Measurements from ENCODE around the gene SKOR1.

SKOR1 gene

GRCh38 chr15:67832897-67833709, 7.8 kb downstream of the SKOR1 start:
- DNase-seq, result no peak

- peak; percentile 31 for DNase-seq
Measured at GRCh38 chr15:67833710-67834511, 8.6 kb downstream of the SKOR1 start.

- no peak for DNase-seq
Measured at GRCh38 chr15:67834581-67835296, 9.4 kb downstream of the SKOR1 start.

GRCh38 chr15:67835297-67836133, 10.2 kb downstream of the SKOR1 start:
- DNase-seq, result no peak

GRCh38 chr15:67836134-67836455, 10.8 kb downstream of the SKOR1 start:
- no peak for DNase-seq

- DNase-seq, result peak; percentile 31
Measured at GRCh38 chr15:67836477-67836876, 11.2 kb downstream of the SKOR1 start.

- no peak for DNase-seq
Measured at GRCh38 chr15:67836955-67837354, 11.6 kb downstream of the SKOR1 start.

GRCh38 chr15:67838789-67839332, 13.6 kb downstream of the SKOR1 start:
- DNase-seq, result peak; percentile 46

GRCh38 chr15:67839499-67839928, 14.2 kb downstream of the SKOR1 start:
- DNase-seq, result peak; percentile 49

- DNase-seq, result peak; percentile 88
Measured at GRCh38 chr15:67839929-67840748, 14.8 kb downstream of the SKOR1 start, which contains the start of gene RNU6-1. Gene RNU6-1 (minus strand): TSS chr15:67840045.

- peak; percentile 35 for DNase-seq
Measured at GRCh38 chr15:67840749-67841512, 15.6 kb downstream of the SKOR1 start.

- no peak for DNase-seq
Measured at GRCh38 chr15:67841513-67841762, 16.1 kb downstream of the SKOR1 start.

- no peak for DNase-seq
Measured at GRCh38 chr15:67843092-67843501, 17.8 kb downstream of the SKOR1 start.

- DNase-seq, result no peak
Measured at GRCh38 chr15:67843571-67844387, 18.5 kb downstream of the SKOR1 start.

- no peak for DNase-seq
Measured at GRCh38 chr15:67845974-67846373, 20.7 kb downstream of the SKOR1 start.

- no peak for DNase-seq
Measured at GRCh38 chr15:67849538-67849937, 24.2 kb downstream of the SKOR1 start.

GRCh38 chr15:67850336-67850735, 25.0 kb downstream of the SKOR1 start:
- no peak for DNase-seq

- DNase-seq, result no peak
Measured at GRCh38 chr15:67850994-67851571, 25.8 kb downstream of the SKOR1 start.

GRCh38 chr15:67852418-67852817, 27.1 kb downstream of the SKOR1 start:
- no peak for DNase-seq

Measured in fibroblast of skin of back (primary cell).